Measurements from ENCODE around the gene SPRR5. TPM values are rescaled to one million over a fixed set of nuclear protein-coding genes. Genes with fewer than 3 reads are reported as not detected.

The SPRR5 gene
- total RNA-seq, 2 experiments from 2014 or later, result not detected

DNA sequence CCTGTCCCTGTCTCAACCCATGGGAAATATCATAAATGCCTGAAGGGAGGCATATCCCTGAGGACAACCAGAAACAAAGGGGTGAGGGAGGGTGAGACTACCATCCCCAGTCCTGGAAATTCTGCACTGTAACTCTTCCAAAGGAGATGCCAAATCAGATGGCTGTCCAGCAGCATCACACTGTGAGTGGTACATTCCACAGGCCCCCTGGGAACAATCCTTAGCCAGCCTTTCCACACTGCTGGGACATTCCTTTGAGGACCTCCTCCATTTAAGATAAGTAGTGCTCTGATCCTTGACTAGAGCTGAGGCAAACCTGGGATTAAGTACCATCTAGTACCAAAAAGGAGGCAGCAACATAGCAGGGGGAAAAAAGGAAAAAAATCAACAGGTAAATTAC, 27.9 kb upstream of the SPRR5 start:
- no peak overlapping the region for H3K4me3 Mint-ChIP-seq
- no peak overlapping the region for H3K27ac Mint-ChIP-seq
- ATAC-seq (ENCODE audit: poor library complexity) (no peak), DNase-seq (no peak)
- H3K9me3 Mint-ChIP-seq, result no peaks in the 10 kb centered on the region
- no peaks in the 10 kb centered on the region for H3K4me1 ChIP-seq (ENCODE audit: insufficient read depth, low read length)
- no peaks in the 10 kb centered on the region for H3K9me3 ChIP-seq (ENCODE audit: control insufficient read depth in 1 of 2, insufficient read depth in 1 of 2, low read length in 2 of 2)
- POLR2A ChIA-PET, result no interaction called here
- no peak for TF ChIP-seq CTCF (IDR thresholded peaks at IDR 0.05)
- H3K36me3 ChIP-seq (ENCODE audit: insufficient read depth, low read length), result no peaks in the 10 kb centered on the region
- H3K27me3 Mint-ChIP-seq, result peaks cover 59% of the 10 kb centered on the region
- CTCF ChIA-PET, result interaction anchor here (0.6 kb wide), 1 partner anchor 29 kb away, joined by 3 read pairs; no protein-coding TSS in a partner anchor
- no peaks in the 10 kb centered on the region for H3K4me1 Mint-ChIP-seq (ENCODE audit: low read depth)
- H3K27ac ChIP-seq (ENCODE audit: low read depth in 1 of 2, low read length in 2 of 2), result no peak overlapping the region
- H3K36me3 Mint-ChIP-seq (ENCODE audit: low read depth), result no peaks in the 10 kb centered on the region
- no peak overlapping the region for H3K4me3 ChIP-seq (ENCODE audit: low read length)
- H3K27me3 ChIP-seq (ENCODE audit: control insufficient read depth in 1 of 2, insufficient read depth in 2 of 2, low read length in 2 of 2), result peaks cover 8% of the 10 kb centered on the region in 2 experiments
- intact Hi-C loops (cut with DNase I, micrococcal nuclease), result no loop called here

GRCh38 chr1:152924191-152924590, 22.8 kb upstream of the SPRR5 start:
- ChIA-PET CTCF (no interaction called here), POLR2A (no interaction called here)
- H3K4me3 Mint-ChIP-seq, result no peak overlapping the region
- no peak for DNase-seq
- no peak overlapping the region for H3K27ac Mint-ChIP-seq
- peaks cover 4% of the 10 kb centered on the region in 2 experiments for H3K27me3 ChIP-seq (ENCODE audit: control insufficient read depth in 1 of 2, insufficient read depth in 2 of 2, low read length in 2 of 2)
- H3K36me3 ChIP-seq (ENCODE audit: insufficient read depth, low read length), result no peaks in the 10 kb centered on the region
- H3K4me1 ChIP-seq (ENCODE audit: insufficient read depth, low read length), result no peaks in the 10 kb centered on the region
- intact Hi-C loops (cut with DNase I, micrococcal nuclease), result no loop called here
- ATAC-seq (ENCODE audit: poor library complexity), result no peak
- no peak overlapping the region for H3K4me3 ChIP-seq (ENCODE audit: low read length)
- H3K9me3 ChIP-seq (ENCODE audit: control insufficient read depth in 1 of 2, insufficient read depth in 1 of 2, low read length in 2 of 2), result no peaks in the 10 kb centered on the region
- no peak overlapping the region for H3K27ac ChIP-seq (ENCODE audit: low read depth in 1 of 2, low read length in 2 of 2)
- no peaks in the 10 kb centered on the region for H3K36me3 Mint-ChIP-seq (ENCODE audit: low read depth)
- no peak for TF ChIP-seq CTCF (IDR thresholded peaks at IDR 0.05)
- no peaks in the 10 kb centered on the region for H3K4me1 Mint-ChIP-seq (ENCODE audit: low read depth)
- H3K27me3 Mint-ChIP-seq, result peaks cover 54% of the 10 kb centered on the region
- H3K9me3 Mint-ChIP-seq, result no peaks in the 10 kb centered on the region

GRCh38 chr1:152926091-152926490, 20.9 kb upstream of the SPRR5 start:
- H3K4me3 Mint-ChIP-seq, result no peak overlapping the region
- intact Hi-C loops (cut with DNase I, micrococcal nuclease), result no loop called here
- CTCF ChIA-PET, result no interaction called here

More at GRCh38 chr1:152926091-152926490, 20.9 kb upstream of the SPRR5 start:
- Histone ChIP-seq H3K36me3 (ENCODE audit: insufficient read depth, low read length) (no peaks in the 10 kb centered on the region), H3K27ac (ENCODE audit: low read depth in 1 of 2, low read length in 2 of 2) (no peak overlapping the region), H3K4me3 (ENCODE audit: low read length) (no peak overlapping the region), H3K27me3 (ENCODE audit: control insufficient read depth in 1 of 2, insufficient read depth in 2 of 2, low read length in 2 of 2) (peaks cover 4% of the 10 kb centered on the region in 2 experiments), H3K9me3 (ENCODE audit: control insufficient read depth in 1 of 2, insufficient read depth in 1 of 2, low read length in 2 of 2) (no peaks in the 10 kb centered on the region), H3K4me1 (ENCODE audit: insufficient read depth, low read length) (no peaks in the 10 kb centered on the region)
- H3K27ac Mint-ChIP-seq, result no peak overlapping the region
- H3K36me3 Mint-ChIP-seq (ENCODE audit: low read depth), result no peaks in the 10 kb centered on the region
- no peaks in the 10 kb centered on the region for H3K9me3 Mint-ChIP-seq
- POLR2A ChIA-PET, result no interaction called here
- ATAC-seq (ENCODE audit: poor library complexity) (no peak), DNase-seq (no peak)
- H3K27me3 Mint-ChIP-seq, result peaks cover 53% of the 10 kb centered on the region
- no peaks in the 10 kb centered on the region for H3K4me1 Mint-ChIP-seq (ENCODE audit: low read depth)
- no peak for TF ChIP-seq CTCF (IDR thresholded peaks at IDR 0.05)
